ENCODE results near the gene FAM120AOS.
"Not testable (repeated sequence)": the region's sequence is repeated elsewhere in the genome, so short reads cannot be mapped to it uniquely, and the experiment has no call there.

The FAM120AOS gene

DNA sequence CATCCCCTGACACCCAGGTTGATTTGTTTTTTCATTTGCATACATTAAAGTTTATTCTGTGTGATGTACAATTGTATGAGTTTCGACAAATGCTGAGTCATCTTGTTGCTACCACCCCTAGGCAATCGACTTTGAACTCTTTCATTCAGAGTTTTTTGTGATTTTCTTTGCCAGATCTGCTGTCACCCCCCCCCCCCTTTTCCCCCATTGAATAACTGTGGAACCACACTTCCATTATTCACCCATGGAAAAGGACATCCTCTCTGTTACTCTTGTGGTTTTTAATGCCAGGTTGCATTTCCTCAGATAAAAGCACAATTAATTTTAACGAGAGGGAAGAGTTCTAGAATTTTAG lies 13.7 kb upstream of the FAM120AOS start:
- DNase-seq (ENCODE audit: low read depth) = peak; percentile 20

DNA sequence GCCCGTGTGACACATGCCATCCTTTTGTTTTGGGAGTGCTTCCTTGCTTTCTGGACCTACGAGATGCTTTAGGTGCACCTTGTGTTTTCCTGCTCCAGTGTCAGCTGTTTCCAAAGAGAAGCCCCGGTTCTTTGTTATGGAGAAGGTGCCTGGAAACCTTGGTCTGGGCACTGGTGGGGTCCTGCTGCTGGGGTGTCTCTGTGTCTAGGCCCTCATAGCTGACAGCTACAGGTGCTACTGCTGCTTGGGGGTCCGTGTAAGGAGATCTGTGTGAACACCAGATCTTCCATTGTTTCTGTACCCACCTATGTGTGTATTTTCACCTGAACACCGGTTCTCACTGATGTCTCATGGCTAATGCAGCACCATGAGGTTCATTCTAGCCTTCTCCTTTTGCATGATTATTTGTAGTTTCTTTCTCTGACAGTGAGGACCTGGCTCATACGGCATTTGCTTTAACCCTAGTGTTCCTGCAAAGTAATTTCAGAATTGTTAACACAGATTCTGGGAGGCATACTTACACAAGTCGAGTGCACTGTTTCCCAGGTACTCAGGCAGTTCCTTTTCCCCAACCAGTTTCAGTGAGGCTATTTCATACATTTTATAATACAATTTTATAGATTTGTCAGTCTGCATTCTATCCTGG lies 13.2 kb upstream of the FAM120AOS start:
- DNase-seq (ENCODE audit: low read depth) = no peak

DNA sequence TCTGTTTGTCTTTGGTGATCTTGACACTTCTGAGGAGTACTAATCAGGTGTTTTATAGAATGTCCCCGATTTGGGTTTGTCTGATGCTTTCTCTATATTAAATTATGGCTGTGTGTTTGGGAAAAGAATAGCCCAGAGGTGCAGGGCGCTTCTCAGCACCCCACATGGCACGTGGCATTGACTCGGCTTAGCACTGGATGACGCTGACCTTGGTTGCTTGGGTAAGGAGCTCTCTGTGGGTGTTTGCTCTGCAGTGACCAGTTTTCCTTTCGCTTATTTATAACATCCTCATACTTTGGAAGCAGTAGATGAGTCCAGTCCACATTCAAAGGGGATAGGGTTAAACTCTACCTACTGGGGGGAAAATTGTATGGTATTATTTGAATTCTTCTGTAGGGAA lies 12.5 kb upstream of the FAM120AOS start:
- DNase-seq (ENCODE audit: low read depth) = no peak

DNA sequence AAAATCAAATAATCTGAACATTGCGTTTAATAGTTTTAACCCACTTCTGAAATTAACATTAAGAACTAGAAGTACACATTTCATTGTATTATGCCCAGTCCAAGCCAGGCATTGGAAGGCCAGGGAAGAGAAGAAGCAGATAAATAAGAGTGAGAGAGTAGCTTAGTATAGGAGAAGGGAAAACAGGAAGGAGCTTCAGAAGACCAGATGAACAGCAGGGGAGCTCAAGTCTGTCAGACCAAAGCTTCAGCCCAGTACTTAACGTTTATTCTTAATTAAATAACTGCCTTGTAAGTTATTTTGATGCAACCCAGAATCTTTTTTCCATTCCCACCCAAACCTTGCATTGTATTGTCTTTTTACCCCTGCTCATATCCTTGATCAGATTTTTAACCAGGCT lies 11.5 kb upstream of the FAM120AOS start:
- DNase-seq (ENCODE audit: low read depth) = no peak

DNA sequence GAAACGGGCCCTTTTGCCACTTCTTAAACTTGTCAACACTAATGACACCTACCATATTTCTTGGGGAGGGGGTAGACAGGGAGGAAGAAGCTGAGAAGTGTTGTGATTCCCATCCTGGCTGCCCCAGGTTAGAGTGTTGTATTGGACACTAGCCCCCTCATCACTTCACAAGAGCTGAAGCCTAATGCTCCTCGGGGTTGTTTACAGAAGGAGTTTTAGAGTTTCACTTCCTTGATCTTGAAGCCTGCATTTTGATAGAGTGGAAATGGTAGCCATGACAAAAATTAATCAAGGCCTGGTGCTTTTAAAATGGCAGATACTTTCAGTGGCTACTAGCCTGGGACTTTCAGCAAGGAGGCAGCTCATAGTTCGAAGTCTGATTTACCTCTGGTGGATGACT lies 11.0 kb upstream of the FAM120AOS start:
- DNase-seq (ENCODE audit: low read depth) = no peak

DNA sequence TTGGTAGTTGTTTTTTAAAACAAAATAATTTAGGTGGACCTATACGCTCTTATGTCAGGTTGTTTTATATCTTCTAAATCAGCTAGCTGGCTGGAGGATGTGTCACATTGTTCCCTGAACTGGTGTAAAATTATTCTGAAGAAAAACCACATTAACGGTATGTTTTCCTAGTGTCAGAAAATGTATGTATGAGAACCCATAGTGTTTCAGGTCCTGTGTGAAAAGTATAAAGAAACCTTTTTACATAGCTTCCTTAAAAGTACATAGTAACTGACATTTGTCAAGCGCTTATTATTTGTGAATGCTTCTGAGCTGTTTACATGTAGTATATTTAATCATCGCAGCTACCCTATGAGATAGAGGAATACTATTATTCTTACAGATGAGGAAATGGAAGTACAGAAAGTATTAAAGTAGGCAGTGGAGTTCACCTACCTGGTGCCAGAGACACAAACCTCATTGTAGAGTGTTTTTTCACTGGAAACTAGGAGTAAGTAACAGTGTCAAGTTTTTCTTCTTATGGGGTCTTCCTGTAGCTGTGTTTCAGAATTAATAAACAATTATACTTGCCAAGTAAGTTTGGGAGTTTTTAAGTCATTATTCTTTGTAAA lies 10.4 kb upstream of the FAM120AOS start:
- no peak for DNase-seq (ENCODE audit: low read depth)

DNA sequence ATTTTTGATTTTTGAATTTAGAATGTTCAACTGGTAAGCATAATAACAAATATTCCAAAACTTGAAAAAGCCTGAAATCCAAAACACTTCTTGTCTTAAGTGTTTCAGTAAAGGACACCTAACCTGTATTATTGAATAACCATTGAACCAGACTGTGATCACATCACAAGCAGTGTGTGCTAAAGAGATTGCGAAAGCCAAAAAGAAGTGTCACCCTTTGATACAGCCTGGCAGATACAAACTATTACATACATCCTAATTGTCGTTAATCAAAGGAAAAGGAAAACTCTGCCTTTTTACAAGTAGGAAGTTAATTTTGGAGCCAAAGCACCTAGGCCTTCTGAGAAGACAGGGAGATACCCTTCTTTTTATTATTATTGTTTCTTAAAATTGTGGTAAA lies 8.4 kb upstream of the FAM120AOS start:
- DNase-seq (ENCODE audit: low read depth) = no peak

DNA sequence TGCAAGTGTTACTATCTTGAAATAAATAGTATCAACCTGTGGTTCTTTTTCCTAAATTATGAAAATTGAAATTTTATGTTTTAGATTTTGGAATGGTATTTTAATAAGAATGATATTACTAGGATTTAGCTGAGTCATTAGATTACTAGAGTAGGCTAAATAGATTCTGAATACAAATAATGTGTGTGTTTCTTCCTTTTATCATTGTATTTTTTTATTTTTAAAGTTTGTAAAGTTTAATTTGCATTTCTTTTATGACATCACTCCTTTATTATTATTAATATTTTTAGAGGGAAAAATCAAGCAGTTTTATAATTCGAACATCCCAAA lies 8.0 kb upstream of the FAM120AOS start:
- no peak for DNase-seq (ENCODE audit: low read depth)

DNA sequence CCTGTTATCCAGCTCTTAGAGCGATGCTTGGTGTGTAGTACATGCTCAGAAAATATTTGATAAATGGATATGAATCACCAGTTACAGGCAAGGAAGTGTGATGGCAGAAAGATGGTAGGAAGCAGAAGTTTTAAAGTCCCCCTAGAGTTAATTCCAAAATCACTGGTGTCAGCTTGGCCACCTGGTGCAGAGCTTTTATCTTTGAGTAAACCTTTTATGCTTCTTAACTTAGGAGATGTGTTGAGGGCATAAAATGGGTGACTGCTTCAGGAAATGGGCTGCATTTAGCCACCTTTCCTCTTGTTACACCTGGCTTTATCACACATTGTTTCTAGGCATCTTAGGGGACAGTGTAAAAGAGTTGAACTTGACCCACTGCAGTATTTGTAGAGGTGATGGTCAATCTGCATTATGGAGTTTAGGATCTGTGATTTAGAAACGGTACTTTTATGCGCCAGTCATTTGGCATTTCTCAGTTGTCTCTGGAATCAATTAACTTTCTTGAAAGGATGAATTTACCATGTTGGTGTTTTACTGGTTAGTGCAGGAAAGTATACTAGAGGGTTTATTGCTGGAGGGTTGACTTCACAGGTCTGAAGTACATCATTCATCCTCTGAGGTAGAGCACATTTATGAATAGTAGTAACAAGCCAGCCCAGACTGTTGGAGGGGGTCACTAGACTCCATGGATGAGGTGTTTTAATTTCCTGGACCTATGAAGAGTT lies 7.5 kb upstream of the FAM120AOS start:
- no peak for DNase-seq (ENCODE audit: low read depth)

DNA sequence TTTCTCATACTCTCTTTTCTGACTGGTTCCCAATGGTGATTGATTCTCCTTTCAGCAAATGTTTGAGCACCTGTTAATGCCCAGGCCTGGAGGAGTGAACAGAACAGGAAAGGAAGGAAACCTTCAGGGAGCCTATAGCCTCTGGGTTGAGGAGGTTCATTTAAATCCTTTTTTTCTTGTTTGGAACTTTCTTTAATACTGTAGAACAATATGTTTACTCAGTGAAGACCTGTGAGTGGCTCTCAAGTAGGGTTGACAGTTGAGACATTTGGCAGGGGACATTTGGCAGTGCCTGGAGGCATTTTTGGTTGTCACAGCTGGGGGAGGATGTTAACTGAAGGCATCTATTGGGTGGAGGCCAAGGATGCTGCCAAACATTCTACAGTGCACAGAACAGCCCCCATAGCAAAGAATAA lies 6.1 kb upstream of the FAM120AOS start:
- no peak for DNase-seq (ENCODE audit: low read depth)

DNA sequence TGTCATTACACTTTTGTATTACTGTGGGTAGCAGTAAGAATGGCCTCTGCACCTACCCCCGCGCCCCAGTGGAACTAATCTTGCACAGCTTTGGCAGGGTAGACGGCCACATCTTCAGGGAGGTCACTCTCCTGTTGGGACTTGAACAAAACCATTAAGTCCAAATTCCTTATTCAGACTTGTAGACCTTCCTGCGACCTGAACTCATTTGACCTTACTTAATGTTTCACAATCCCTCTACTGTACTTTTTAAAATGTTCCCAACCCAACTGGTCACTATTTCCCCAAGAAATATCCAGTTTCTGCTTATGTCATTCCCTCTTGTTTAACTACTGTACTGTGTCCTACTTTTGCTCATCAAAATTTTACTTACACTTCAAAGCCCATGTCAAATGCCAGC lies 5.3 kb upstream of the FAM120AOS start:
- DNase-seq (ENCODE audit: low read depth) = no peak

DNA sequence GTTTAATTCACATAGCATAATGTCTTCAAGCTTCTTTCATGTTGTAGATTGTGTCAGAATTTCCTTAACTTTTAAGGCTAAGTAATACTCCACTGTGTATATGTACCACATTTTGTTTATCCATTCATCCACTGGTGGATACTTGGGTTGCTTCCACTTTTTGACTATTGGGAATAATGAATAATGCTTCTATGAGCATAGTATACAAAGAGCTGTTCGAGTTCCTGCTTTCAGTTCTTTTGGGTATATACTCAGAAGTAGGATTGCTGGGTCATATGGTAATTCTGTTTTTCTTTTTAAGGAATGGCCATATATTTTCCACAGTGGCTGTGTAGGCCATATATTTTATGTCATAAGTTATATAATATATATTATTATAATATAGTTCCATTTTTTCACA lies 3.6 kb upstream of the FAM120AOS start:
- DNase-seq (ENCODE audit: low read depth) = no peak

DNA sequence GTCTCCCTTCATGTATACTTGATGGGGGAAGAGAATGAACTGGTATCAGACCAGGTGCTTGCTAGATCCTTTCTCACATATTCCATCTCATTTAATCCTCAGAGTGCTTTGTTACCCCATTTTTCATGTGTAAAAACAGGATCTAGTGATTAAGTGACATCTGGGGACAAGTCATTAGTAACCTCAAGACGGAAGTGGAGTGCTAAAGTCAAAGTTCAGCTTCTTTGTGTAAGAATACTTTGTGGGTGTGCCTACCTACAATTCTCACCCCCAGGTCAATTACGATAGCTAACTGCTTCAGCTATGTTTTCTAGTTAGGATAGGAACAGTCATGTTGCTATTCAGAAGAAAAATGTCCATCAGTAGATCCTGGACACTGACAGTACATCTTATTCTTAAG lies 3.1 kb upstream of the FAM120AOS start:
- no peak for DNase-seq (ENCODE audit: low read depth)

DNA sequence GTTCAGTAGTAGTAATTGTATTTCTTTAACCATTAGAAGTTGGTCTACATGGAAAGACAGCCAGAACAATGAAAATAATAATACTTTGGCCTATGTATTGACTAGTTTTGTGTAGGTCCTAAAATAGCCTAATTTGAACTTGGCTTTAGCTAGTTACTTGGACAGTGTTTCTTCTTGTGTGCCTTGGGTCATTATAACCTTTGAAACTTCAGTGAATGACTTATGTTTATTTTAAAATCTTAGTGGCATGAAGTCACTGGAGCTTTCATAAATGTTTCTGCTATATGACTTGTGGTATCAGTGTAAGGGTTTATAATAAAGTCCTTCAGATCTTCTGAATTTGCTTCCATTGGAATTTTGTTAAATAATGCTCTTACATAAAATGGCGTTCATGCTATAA lies 2.6 kb upstream of the FAM120AOS start:
- DNase-seq (ENCODE audit: low read depth) = no peak

DNA sequence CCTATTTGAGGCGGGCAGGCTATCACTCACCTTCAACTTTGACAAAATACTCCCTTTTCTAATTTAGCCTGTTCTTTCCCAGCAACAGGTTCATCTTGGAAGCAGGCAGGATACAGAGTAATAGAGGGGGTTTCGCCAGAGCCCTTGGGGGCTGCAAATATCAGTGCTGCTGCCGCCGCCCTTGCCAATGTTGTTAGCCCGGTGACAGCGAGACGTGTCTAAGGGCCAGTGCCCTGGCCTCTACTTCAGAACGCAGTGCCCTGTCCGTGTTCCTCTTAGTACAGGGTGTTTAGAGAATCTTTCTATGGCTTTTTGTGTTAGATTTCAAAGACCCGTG lies 703 bp downstream of the FAM120AOS start:
- peak; percentile 42 for DNase-seq (ENCODE audit: low read depth)

DNA sequence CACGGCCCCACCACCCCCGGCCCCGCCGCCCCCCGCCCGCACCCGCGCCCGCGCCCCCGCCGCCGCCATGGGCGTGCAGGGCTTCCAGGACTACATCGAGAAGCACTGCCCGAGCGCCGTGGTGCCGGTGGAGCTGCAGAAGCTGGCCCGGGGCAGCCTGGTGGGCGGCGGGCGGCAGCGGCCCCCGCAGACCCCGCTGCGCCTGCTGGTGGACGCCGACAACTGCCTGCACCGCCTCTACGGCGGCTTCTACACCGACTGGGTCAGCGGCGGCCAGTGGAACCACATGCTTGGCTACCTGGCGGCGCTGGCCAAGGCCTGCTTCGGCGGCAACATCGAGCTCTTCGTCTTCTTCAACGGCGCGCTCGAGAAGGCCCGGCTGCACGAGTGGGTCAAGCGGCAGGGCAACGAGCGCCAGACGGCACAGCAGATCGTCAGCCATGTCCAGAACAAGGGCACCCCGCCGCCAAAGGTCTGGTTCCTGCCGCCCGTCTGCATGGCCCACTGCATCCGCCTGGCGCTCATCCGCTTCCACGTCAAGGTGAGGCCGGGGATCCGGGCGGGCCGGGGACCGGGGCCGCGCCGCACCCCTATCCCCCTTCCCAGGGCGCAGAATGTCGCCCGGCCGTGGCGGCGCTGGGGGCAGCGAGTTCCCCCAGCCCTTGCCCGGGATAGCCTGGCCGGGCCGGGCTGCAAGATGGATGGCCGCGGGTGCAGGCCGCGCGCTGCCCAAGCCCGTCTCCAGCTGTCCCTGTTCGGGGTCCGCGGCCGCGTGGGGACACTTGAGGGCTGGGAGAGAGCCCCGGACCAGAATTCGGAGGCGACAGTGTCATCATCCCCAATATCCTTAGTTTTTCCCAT lies 1.3 kb downstream of the FAM120AOS start:
- peak; percentile 58 for DNase-seq (ENCODE audit: low read depth)

DNA sequence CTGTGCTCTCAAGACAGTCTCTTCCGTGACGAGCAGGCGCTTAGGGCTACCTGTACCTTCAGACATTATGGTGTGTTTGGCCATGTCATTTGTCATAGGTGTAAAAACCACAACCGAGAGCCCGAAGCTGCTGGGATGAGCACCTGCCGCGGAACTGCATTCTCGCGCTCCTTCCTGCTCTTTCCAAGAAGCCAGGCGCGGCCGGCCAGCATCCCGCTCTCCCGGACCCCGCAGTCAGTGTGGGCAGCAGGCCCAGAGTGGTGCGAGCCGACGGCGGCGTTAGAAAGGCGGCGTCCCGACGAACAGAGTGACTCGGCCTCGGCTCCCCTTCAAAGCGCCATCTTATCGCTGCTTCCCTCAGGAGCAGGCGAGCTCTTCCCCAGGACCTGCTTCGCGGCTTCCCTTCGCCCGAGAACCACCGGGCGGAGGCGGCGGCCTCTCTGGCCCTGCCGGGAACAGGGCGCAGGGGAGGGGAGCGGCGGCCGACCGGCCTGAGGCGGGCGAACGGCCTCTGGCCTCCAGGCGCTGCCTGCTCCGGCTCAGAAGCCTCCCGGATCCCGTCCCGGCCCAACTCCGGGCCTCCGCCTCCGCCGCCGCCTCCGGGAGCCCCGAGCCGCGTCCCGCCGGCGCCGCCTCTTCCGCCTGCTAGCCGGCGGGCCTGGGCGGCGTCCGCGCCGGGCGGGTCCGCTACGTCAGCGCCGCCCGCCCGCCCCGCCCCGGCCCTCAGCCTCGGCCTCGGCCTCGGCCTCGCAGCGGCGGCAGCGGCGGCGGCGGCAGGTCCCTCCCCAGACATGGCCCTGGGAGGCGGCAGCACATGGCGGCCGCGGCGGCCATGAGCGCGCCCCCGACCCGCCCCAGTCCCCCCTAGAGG lies 2.2 kb downstream of the FAM120AOS start, which contains the start of gene FAM120A:
FAM120A (plus strand) TSS at position 741 of the 871 bp plus-strand sequence. CDS start 231 bp downstream, outside the sequence.
- DNase-seq (ENCODE audit: low read depth) = peak; percentile 83

DNA sequence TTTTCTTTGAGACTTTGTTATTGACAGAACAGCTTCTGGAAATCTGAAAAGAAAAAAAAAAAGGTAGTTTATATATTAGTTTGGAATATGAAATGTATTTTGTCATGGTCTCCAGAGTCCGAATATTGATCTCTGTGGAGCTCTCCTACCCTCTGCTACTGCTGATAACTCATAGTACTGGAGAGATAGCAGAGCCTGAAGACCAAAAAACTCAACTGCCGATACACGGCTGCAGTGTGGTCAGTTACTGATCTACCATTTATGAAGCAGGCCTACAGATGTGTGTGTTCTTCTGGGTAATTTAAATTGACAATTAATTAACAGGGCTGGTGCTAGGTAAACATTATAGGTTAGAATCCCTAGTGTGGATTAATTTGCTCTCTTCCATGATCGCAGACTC lies 5.7 kb downstream of the FAM120AOS start:
- no peak for DNase-seq (ENCODE audit: low read depth)

DNA sequence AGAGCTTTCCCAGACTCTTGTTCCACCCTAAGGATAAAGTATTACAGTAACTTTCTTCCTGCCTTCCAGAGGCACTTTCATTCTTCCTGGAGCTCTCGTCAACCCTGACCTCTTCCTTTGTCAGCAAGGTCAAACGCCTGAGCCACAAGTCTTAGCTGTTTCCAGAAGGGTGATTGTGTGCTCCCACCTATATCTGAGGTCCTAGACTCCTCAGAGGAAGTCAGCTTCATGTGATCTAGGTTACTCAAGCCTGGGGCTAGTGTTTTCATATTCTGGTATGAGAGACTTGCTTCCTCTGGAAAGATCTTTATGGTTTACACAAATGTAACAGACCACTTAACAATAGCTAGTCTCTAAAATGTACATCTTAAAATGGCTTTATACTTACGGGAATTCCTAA lies 7.3 kb downstream of the FAM120AOS start:
- no peak for DNase-seq (ENCODE audit: low read depth)

DNA sequence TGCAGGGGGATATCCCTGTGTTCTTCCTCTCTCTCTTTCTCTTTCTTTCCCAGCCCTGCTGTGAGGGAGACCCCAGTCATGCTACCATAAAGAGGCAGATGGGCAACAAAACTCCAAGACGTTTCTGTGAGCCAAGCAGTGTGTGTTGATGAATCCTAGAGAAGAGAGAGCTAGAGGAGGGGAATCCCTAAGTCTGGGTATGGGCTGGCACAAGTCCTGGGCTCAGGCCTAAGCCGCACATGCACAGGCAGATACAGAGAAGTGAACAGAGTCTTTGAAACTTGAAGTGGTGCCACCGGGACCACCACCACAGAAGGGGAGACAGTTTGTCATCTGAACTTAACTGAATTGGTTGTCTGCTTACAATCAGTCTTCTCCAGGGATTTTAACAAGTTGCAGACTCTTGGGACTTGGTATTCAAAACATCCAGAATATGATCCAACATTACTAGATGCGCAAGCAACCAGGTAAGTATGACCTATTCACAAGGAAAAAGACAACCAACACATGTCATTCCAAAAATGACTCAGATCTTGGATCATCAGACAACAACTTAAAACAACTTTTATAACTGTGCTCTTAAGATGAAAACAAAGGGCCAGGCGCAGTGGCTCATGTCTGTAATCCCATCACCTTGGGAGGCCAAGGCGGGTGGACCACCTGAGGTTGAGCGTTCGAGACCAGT lies 12.3 kb downstream of the FAM120AOS start:
- no peak for DNase-seq (ENCODE audit: low read depth)

DNA sequence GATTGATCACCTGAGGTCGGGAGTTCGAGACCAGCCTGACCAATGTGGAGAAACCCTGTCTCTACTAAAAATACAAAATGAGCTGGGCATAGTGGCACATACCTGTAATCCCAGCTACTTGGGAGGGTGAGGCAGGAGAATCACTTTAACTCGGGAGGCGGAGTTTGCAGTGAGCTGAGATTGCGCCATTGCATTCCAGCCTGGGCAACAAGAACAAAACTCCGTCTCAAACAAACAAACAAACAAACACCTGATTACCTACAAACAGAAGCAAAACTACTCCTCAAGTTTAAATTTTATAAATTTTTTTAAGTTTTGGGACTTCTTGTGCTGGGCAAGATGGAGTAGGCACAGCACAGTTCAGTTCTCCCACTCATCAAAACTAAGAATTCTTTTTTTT lies 14.1 kb downstream of the FAM120AOS start:
- DNase-seq (ENCODE audit: low read depth) = not testable (repeated sequence)
